GM12891 (cell line): ENCODE data around the gene FKBP11.

Source experiments
- POLR2A ChIP-seq: IDR thresholded peaks from 2 replicates; pipeline ENCODE4 v1.6.1; 2011; ENCODE audit warnings: low read depth, low read length, control low read depth
- POLR2AphosphoS5 ChIP-seq: IDR thresholded peaks from 2 replicates; pipeline ENCODE4 v1.6.1; 2011; ENCODE audit warnings: low read depth, low read length, control low read depth
- TAF1 ChIP-seq: IDR thresholded peaks from 2 replicates; pipeline ENCODE4 v1.6.1; 2011; ENCODE audit warnings: low read depth, low read length, control low read depth

DNA sequence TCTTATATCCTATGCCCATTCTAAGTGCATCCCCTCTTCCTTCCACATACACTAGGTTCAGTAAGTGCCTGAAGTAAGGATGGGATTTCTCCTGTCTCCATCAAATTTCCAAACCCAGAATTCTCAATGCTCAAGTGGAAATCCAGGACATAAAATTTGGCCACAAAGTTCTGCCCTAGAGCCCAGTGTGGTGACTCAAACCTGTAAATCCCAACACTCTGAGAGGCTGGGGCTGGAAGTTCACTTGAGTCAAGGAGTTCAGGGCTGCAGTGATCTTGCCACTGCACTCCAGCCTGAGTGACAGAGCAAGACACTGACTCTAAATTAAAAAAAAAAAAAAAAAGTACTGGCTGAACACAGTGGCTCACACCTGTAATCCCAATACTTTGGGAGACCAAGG, 36.5 kb upstream of the FKBP11 start:
- TF ChIP-seq POLR2A = no peak
- no peak for TF ChIP-seq POLR2AphosphoS5
- no peak for TF ChIP-seq TAF1
